Hepatocyte (in vitro differentiated cells): ENCODE data around the gene FSD1. TPM values are rescaled to one million over a fixed set of nuclear protein-coding genes. Genes with fewer than 3 reads are reported as not detected.

Source experiments
- DNase-seq: peaks from one replicate; pipeline ENCODE4 v3.0.0-alpha.2; 2016; ENCODE audit warnings: low spot score
- H2AFZ ChIP-seq: fragments of 200-600 bp; sonication (generic); 2 replicates; pipeline ENCODE4 v1.6.0; 2016; ENCODE audit warnings: antibody characterized with exemption, mild to moderate bottlenecking
- H3K27ac ChIP-seq: fragments of 200-600 bp; sonication (generic); 2 replicates; pipeline ENCODE4 v1.5.1; 2016; ENCODE audit warnings: mild to moderate bottlenecking
- H3K27me3 ChIP-seq: fragments of 200-600 bp; sonication (generic); 2 replicates; pipeline ENCODE4 v1.6.1; 2016
- H3K36me3 ChIP-seq: fragments of 200-600 bp; sonication (generic); replicated peaks from 2 replicates; pipeline ENCODE4 v1.5.1; 2016; ENCODE audit warnings: low read depth; ENCODE audit not compliant: insufficient read depth
- H3K4me1 ChIP-seq: fragments of 200-600 bp; sonication (generic); 2 replicates; pipeline ENCODE4 v1.5.1; 2016; ENCODE audit warnings: mild to moderate bottlenecking, moderate library complexity; ENCODE audit not compliant: insufficient read depth
- H3K4me2 ChIP-seq: fragments of 200-600 bp; sonication (generic); 2 replicates; pipeline ENCODE4 v1.6.0; 2016
- H3K4me3 ChIP-seq: fragments of 200-600 bp; sonication (generic); 2 replicates; pipeline ENCODE4 v1.5.1; 2016; ENCODE audit warnings: mild to moderate bottlenecking
- H3K79me2 ChIP-seq: fragments of 200-600 bp; sonication (generic); 2 replicates; pipeline ENCODE4 v1.6.0; 2017; ENCODE audit warnings: mild to moderate bottlenecking
- H3K9me2 ChIP-seq: fragments of 200-600 bp; sonication (generic); replicated peaks from 2 replicates; pipeline ENCODE4 v1.6.0; 2017; ENCODE audit warnings: mild to moderate bottlenecking; ENCODE audit not compliant: insufficient read depth
- H3K9me3 ChIP-seq: fragments of 200-600 bp; sonication (generic); 2 replicates; pipeline ENCODE4 v1.5.1; 2016; ENCODE audit warnings: low read depth, mild to moderate bottlenecking
- H4K20me1 ChIP-seq: fragments of 200-600 bp; sonication (generic); 2 replicates; pipeline ENCODE4 v1.6.0; 2016; ENCODE audit warnings: mild to moderate bottlenecking; ENCODE audit not compliant: insufficient read depth, poor library complexity, severe bottlenecking
- EZH2 ChIP-seq: fragments of 200-600 bp; sonication (generic); IDR thresholded peaks from 2 replicates; pipeline ENCODE4 v1.6.1; 2016; ENCODE audit warnings: antibody characterized with exemption, mild to moderate bottlenecking, borderline replicate concordance
- EZH2phosphoT487 ChIP-seq: fragments of 200-600 bp; sonication (generic); IDR thresholded peaks from one replicate; pipeline ENCODE4 v1.6.1; 2018; ENCODE audit warnings: antibody characterized with exemption, mild to moderate bottlenecking, low read depth, moderate library complexity; ENCODE audit not compliant: unreplicated experiment, severe bottlenecking
- WGBS: methylation state at CpG from one replicate; pipeline ENCODE4 v1.1.6; 2016; ENCODE audit warnings: low lambda C conversion rate; ENCODE audit errors: missing lambda C conversion rate; 5-methylcytosine and 5-hydroxymethylcytosine counted together
- polyA plus RNA-seq: library from polyadenylated mRNA; unstranded; fragments of >200 nt; fragmentation: Nextera tagmentation; extraction: Ambion mirVana; gene quantifications from 2 replicates; pipeline ENCODE4 v1.2.1, GENCODE V29; 2016
- total RNA-seq: library from RNA; depleted of rRNA; stranded (reverse); fragments of >200 nt; gene quantifications from 2 replicates; pipeline ENCODE4 v1.2.3, GENCODE V29; 2014
- TF ChIP-seq, protein P1 (sequence below): fragments of 200-600 bp; sonication (generic); IDR thresholded peaks from 2 replicates; pipeline ENCODE4 v1.5.1; 2016; ENCODE audit warnings: antibody characterized with exemption, mild to moderate bottlenecking; ENCODE audit not compliant: poor library complexity

FSD1 gene
- total and polyA plus RNA-seq, 2 experiments from 2014 or later, result 2.8 to 6.3 TPM

DNA sequence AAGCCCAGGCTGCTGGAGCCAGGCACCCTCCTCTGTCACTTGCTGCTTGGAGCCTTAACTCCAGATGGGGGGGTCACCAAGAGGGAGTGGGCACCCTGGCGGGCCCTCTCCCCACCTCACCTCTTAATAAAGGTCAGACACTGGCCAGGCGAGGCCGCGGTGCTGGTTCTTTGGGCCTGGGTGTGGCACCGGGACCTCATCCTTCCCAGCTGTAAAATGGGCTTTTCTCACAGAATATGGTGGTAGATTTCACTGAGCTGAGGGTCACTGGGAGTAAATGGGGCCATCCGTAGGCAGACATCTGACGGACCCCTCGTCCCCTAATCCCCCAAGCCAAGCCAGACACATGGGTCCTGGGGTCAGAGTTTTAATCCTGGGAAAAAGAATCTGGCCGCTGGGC lies 19.3 kb downstream of the FSD1 start:
- WGBS, result 93% methylated on average over 9 of the region's 9 CpGs
- H2AFZ ChIP-seq, result no peak overlapping the region
- DNase-seq, result no peak
- H3K9me2 ChIP-seq, result no peaks in the 10 kb centered on the region
- H3K4me2 ChIP-seq, result no peak overlapping the region
- H3K4me3 ChIP-seq, result no peak overlapping the region
- TF ChIP-seq EZH2 (no peak), EZH2phosphoT487 (no peak)
- TF ChIP-seq, protein P1, sequence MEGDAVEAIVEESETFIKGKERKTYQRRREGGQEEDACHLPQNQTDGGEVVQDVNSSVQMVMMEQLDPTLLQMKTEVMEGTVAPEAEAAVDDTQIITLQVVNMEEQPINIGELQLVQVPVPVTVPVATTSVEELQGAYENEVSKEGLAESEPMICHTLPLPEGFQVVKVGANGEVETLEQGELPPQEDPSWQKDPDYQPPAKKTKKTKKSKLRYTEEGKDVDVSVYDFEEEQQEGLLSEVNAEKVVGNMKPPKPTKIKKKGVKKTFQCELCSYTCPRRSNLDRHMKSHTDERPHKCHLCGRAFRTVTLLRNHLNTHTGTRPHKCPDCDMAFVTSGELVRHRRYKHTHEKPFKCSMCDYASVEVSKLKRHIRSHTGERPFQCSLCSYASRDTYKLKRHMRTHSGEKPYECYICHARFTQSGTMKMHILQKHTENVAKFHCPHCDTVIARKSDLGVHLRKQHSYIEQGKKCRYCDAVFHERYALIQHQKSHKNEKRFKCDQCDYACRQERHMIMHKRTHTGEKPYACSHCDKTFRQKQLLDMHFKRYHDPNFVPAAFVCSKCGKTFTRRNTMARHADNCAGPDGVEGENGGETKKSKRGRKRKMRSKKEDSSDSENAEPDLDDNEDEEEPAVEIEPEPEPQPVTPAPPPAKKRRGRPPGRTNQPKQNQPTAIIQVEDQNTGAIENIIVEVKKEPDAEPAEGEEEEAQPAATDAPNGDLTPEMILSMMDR, result no peak
- H3K36me3 ChIP-seq, result no peaks in the 10 kb centered on the region
- H3K4me1 ChIP-seq, result peaks cover 10% of the 10 kb centered on the region
- no peaks in the 10 kb centered on the region for H3K27me3 ChIP-seq
- no peaks in the 10 kb centered on the region for H3K9me3 ChIP-seq
- no peaks in the 10 kb centered on the region for H4K20me1 ChIP-seq
- no peak overlapping the region for H3K27ac ChIP-seq
- no peaks in the 10 kb centered on the region for H3K79me2 ChIP-seq

DNA sequence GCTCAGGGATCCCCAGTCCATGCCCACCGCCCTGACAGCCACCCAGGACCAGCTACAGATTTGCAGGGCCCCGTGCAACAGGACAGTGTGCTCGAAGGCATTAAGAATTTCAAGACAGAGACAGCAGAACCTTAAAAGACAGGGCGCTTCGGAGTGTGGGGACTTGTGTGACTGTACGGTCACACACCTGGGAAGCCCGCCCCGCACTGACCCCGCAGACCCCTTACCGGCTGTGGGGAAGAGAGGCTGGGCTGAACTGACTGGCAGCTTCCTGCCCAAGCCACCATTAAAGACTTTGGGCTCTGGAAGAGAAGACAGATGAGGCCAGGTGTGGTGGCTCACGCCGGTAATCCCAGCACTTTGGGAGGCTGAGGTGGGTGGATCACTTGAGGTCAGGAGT lies 19.8 kb downstream of the FSD1 start:
- TF ChIP-seq EZH2 (no peak), EZH2phosphoT487 (no peak)
- TF ChIP-seq, protein P1, result no peak
- 95% methylated on average over 12 of the region's 12 CpGs for WGBS

DNA sequence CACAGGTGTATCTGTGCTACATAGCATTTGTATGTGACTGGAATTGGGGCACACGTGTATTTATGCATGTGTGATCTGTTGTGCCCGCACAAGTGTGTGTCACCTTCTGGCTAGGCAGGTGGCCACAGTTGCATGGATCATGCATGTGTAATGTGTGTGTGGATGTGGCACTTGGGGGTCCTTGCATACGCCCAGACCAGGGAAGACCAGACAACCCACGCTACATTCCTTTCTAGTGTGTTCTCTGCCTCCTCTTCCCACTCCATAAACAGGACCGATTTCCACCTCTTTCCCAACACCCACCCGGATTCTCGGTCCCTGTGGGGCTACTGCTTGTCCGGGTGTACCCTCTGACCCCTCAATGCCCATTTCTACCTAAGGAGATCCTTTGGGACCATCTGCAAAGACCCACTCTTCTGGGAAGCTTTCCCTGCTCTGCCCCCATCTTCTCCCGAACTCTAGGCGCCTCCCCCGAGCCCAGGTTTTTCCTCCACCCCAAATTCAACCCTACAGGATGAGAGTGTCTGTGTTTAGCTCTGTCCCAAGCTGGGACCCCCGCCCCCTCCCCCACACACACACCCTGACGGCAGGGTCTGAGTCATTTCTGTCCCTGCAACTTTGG lies 21.9 kb downstream of the FSD1 start:
- H3K4me3 ChIP-seq, result no peak overlapping the region
- H3K9me2 ChIP-seq, result no peaks in the 10 kb centered on the region
- no peaks in the 10 kb centered on the region for H4K20me1 ChIP-seq
- H3K36me3 ChIP-seq, result no peaks in the 10 kb centered on the region
- H3K79me2 ChIP-seq, result no peaks in the 10 kb centered on the region
- H3K27me3 ChIP-seq, result no peaks in the 10 kb centered on the region
- TF ChIP-seq EZH2phosphoT487 (no peak), EZH2 (no peak)
- TF ChIP-seq, protein P1, result no peak
- no peaks in the 10 kb centered on the region for H3K9me3 ChIP-seq
- DNase-seq, result no peak
- no peak overlapping the region for H2AFZ ChIP-seq
- 69% methylated on average over 13 of the region's 13 CpGs for WGBS
- H3K27ac ChIP-seq, result no peak overlapping the region
- H3K4me2 ChIP-seq, result peak overlapping the region; percentile 88
- H3K4me1 ChIP-seq, result peaks cover 12% of the 10 kb centered on the region

More for the DNA sequence above, 19.8 kb downstream of the FSD1 start:
- no peaks in the 10 kb centered on the region for H3K9me3 ChIP-seq
- DNase-seq, result no peak
- H3K79me2 ChIP-seq, result no peaks in the 10 kb centered on the region
- no peaks in the 10 kb centered on the region for H3K9me2 ChIP-seq
- no peak overlapping the region for H3K4me2 ChIP-seq
- H2AFZ ChIP-seq, result no peak overlapping the region
- H3K27ac ChIP-seq, result no peak overlapping the region
- no peak overlapping the region for H3K4me3 ChIP-seq
- no peaks in the 10 kb centered on the region for H4K20me1 ChIP-seq
- peaks cover 12% of the 10 kb centered on the region for H3K4me1 ChIP-seq
- H3K36me3 ChIP-seq, result no peaks in the 10 kb centered on the region
- H3K27me3 ChIP-seq, result no peaks in the 10 kb centered on the region
